Stomach (tissue), 9 donors: ENCODE data around the gene PARD6A. TPM values are rescaled to one million over a fixed set of nuclear protein-coding genes. Genes with fewer than 3 reads are reported as not detected.

Experiments used
- DNase-seq, 2 donors: peaks; one replicate each; pipeline versions ENCODE4 v3.0.0 to v3.0.0-alpha.2; 2013 to 2019
- H3K27ac ChIP-seq, 5 donors: fragments of 200-600 bp in 4 of 5; sonication (generic) in 4 of 5; one replicate each; pipeline ENCODE4 v1.5.1; 2013 to 2019; ENCODE audit warnings: mild to moderate bottlenecking in 1 of 5, moderate library complexity in 1 of 5
- H3K27me3 ChIP-seq, 3 donors: fragments of 200-600 bp; sonication (generic); one replicate each; pipeline ENCODE4 v1.5.1; 2017 to 2019; ENCODE audit warnings: mixed run types in 1 of 3
- H3K36me3 ChIP-seq, 4 donors: fragments of 200-600 bp; sonication (generic); 1 replicate in 3 of 4; 2 replicates in 1 of 4; pipeline ENCODE4 v1.5.1; 2016 to 2019
- H3K4me1 ChIP-seq, 4 donors: fragments of 200-600 bp; sonication (generic); one replicate each; pipeline ENCODE4 v1.5.1; 2016 to 2019
- H3K4me3 ChIP-seq, 4 donors: fragments of 200-600 bp; sonication (generic) in 3 of 4; one replicate each; pipeline ENCODE4 v1.5.1; 2016 to 2019; ENCODE audit warnings: mild to moderate bottlenecking in 1 of 4
- H3K9me3 ChIP-seq, 4 donors: fragments of 200-600 bp; sonication (generic); one replicate each; pipeline ENCODE4 v1.5.1; 2016 to 2019
- EP300 ChIP-seq: sonication (generic); formaldehyde crosslinking; IDR thresholded peaks from one replicate; pipeline ENCODE4 v1.6.1; 2017; ENCODE audit warnings: antibody characterized with exemption
- POLR2A ChIP-seq, 4 donors: fragments of 450-650 bp; IDR thresholded peaks; one replicate each; pipeline ENCODE4 v1.6.1; 2016; ENCODE audit warnings: antibody characterized with exemption in 4 of 4, control low read depth in 2 of 4, mild to moderate bottlenecking in 1 of 4, moderate library complexity in 1 of 4
- POLR2AphosphoS5 ChIP-seq, 3 donors: sonication (generic); formaldehyde crosslinking; IDR thresholded peaks; one replicate each; pipeline ENCODE4 v1.6.1; 2016; ENCODE audit warnings: antibody characterized with exemption in 3 of 3
- WGBS, 5 donors: extraction: QIAGEN DNeasy Blood & Tissue Kit in 3 of 5; methylation state at CpG; one replicate each; pipeline versions ENCODE4 v1.1.5 to v1.1.7; 2013 to 2018; 5-methylcytosine and 5-hydroxymethylcytosine counted together
- intact Hi-C: fragments of 100-400 bp; cut with DNase I; formaldehyde crosslinking; loops from one replicate; pipeline ENCODE4 v1.15.1; 2023; ENCODE audit warnings: low total_unique reads
- polyA plus RNA-seq, 3 donors: library from polyadenylated mRNA; stranded (reverse); fragments of 200-250 nt; gene quantifications; one replicate each; pipeline ENCODE4 v1.2.3, GENCODE V29; 2013
- total RNA-seq, 5 donors: library from RNA; depleted of rRNA; stranded (reverse); fragments of >200 nt; gene quantifications; one replicate each; pipeline versions ENCODE4 v1.1.0 to v1.2.3, GENCODE V29; 2014 to 2016
- TF ChIP-seq, protein P1 (sequence below), 7 experiments: fragments of 450-650 bp in 4 of 7; fragments of 200-600 bp in 3 of 7; sonication (generic) in 3 of 7; IDR thresholded peaks; one replicate each; pipeline ENCODE4 v1.5.1; 2016 to 2019; ENCODE audit warnings: antibody characterized with exemption in 7 of 7, control low read depth in 2 of 7, mild to moderate bottlenecking in 1 of 7
- donor health status: healthy with polysubstance abuse.
- donor health status: Bipolar disorder and iron deficiency.
- donor health status: healthy.

The PARD6A gene
- total and polyA plus RNA-seq, 8 donors: 1.1 to 56.7 (median 7.1) TPM

DNA sequence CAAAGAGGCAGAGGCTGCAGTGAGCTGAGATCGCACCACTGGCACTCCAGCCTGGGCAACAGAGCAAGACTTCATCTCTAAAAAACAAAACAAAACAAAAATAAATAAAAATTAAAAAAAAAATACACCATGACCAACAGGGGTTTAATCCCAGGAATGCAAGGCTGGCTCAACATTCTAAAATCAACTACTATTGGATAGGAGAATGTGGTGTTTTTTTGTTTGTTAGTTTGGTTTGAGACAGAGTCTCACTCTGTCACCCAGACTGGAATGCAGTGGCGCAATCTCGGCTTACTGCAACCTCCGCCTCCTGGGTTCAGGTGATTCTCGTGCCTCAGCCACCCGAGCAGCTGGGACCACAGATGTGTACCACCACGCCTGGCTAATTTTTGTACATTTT, 38.5 kb downstream of the PARD6A start:
- Histone ChIP-seq H3K36me3 (peaks cover 0 to 9% (median 5%) of the 10 kb centered on the region in 4 donors), H3K27ac (no peak overlapping the region), H3K27me3 (no peaks in the 10 kb centered on the region), H3K9me3 (peaks cover 0 to 6% (median 3%) of the 10 kb centered on the region in 4 donors), H3K4me1 (peaks cover 0 to 20% (median 6%) of the 10 kb centered on the region in 4 donors), H3K4me3 (no peak overlapping the region)
- 96 to 99% (median 98%) methylated on average over 7 of the region's 7 CpGs for WGBS, 5 donors
- no peak for DNase-seq
- intact Hi-C loops: no loop called here
- TF ChIP-seq, protein P1, sequence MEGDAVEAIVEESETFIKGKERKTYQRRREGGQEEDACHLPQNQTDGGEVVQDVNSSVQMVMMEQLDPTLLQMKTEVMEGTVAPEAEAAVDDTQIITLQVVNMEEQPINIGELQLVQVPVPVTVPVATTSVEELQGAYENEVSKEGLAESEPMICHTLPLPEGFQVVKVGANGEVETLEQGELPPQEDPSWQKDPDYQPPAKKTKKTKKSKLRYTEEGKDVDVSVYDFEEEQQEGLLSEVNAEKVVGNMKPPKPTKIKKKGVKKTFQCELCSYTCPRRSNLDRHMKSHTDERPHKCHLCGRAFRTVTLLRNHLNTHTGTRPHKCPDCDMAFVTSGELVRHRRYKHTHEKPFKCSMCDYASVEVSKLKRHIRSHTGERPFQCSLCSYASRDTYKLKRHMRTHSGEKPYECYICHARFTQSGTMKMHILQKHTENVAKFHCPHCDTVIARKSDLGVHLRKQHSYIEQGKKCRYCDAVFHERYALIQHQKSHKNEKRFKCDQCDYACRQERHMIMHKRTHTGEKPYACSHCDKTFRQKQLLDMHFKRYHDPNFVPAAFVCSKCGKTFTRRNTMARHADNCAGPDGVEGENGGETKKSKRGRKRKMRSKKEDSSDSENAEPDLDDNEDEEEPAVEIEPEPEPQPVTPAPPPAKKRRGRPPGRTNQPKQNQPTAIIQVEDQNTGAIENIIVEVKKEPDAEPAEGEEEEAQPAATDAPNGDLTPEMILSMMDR (IDR thresholded peaks at IDR 0.05): no peak
- TF ChIP-seq POLR2AphosphoS5 (IDR thresholded peaks at IDR 0.05) (no peak), EP300 (no peak), POLR2A (IDR thresholded peaks at IDR 0.05) (no peak)

DNA sequence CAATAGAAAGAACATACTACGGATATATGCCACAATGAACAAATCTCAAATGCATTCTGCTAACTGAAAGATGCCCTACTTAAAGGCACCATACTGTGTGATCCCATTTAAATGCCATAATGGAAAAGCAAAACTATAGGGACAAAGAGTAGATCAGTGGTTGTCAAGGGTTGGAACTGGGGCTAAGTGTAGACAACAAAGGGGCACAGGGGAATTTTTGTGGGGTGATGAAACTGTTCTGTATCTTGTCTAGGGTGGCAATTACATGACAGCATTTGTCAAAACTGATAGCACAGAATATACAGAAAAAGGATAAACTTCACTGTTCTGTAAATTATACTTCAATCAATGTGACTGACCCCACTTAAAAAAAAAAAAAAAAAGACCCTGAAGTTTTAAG, 40.7 kb downstream of the PARD6A start:
- Histone ChIP-seq H3K27ac (no peak overlapping the region), H3K4me3 (no peak overlapping the region), H3K4me1 (peaks cover 0 to 20% (median 9%) of the 10 kb centered on the region in 4 donors), H3K27me3 (no peaks in the 10 kb centered on the region), H3K36me3 (peaks cover 0 to 9% (median 5%) of the 10 kb centered on the region in 4 donors), H3K9me3 (peaks cover 0 to 6% (median 3%) of the 10 kb centered on the region in 4 donors)
- WGBS, 5 donors: 91 to 96% (median 93%) methylated on average over 1 of the region's 1 CpG
- no peak for DNase-seq
- intact Hi-C loops: no loop called here
- TF ChIP-seq EP300 (no peak), POLR2AphosphoS5 (IDR thresholded peaks at IDR 0.05) (no peak), POLR2A (IDR thresholded peaks at IDR 0.05) (no peak)
- TF ChIP-seq, protein P1 (IDR thresholded peaks at IDR 0.05): no peak

- DNase-seq: no peak
- no peak overlapping the region for H3K4me3 ChIP-seq
Observed at GRCh38 chr16:67702130-67702529, 41.4 kb downstream of the PARD6A start.

GRCh38 chr16:67703626-67704025, 42.9 kb downstream of the PARD6A start:
- Histone ChIP-seq H3K27ac (no peak overlapping the region), H3K9me3 (peaks cover 0 to 6% (median 3%) of the 10 kb centered on the region in 4 donors), H3K36me3 (peaks cover 0 to 9% (median 2%) of the 10 kb centered on the region in 4 donors), H3K27me3 (no peaks in the 10 kb centered on the region), H3K4me3 (no peak overlapping the region), H3K4me1 (peaks cover 0 to 7% (median 2%) of the 10 kb centered on the region in 4 donors)
- DNase-seq: no peak
- TF ChIP-seq, protein P1 (IDR thresholded peaks at IDR 0.05): no peak
- TF ChIP-seq EP300 (no peak), POLR2AphosphoS5 (IDR thresholded peaks at IDR 0.05) (no peak), POLR2A (IDR thresholded peaks at IDR 0.05) (no peak)
- intact Hi-C loops: no loop called here
- WGBS, 5 donors: 63 to 74% (median 66%) methylated on average over 2 of the region's 2 CpGs

More at GRCh38 chr16:67702130-67702529, 41.4 kb downstream of the PARD6A start:
- H3K9me3 ChIP-seq: peaks cover 0 to 6% (median 3%) of the 10 kb centered on the region in 4 donors
- intact Hi-C loops: no loop called here
- TF ChIP-seq POLR2AphosphoS5 (IDR thresholded peaks at IDR 0.05): no peak
- TF ChIP-seq, protein P1 (IDR thresholded peaks at IDR 0.05): no peak
- TF ChIP-seq POLR2A (IDR thresholded peaks at IDR 0.05): no peak
- no peak for TF ChIP-seq EP300
- H3K27me3 ChIP-seq: no peaks in the 10 kb centered on the region
- no peak overlapping the region for H3K27ac ChIP-seq
- WGBS, 5 donors: 92 to 97% (median 93%) methylated on average over 4 of the region's 4 CpGs
- peaks cover 0 to 19% (median 9%) of the 10 kb centered on the region in 4 donors for H3K4me1 ChIP-seq
- peaks cover 0 to 9% (median 5%) of the 10 kb centered on the region in 4 donors for H3K36me3 ChIP-seq
